Uterus (tissue), 2 donors: ENCODE data around the gene EML6.

Experiments
- CTCF ChIP-seq, 4 experiments: fragments of 200-600 bp in 2 of 4; fragments of 450-650 bp in 2 of 4; sonication (generic) in 2 of 4; IDR thresholded peaks; one replicate each; pipeline ENCODE4 v1.5.1; 2016 to 2019; ENCODE audit warnings: antibody characterized with exemption in 4 of 4, mild to moderate bottlenecking in 2 of 4, moderate library complexity in 1 of 4
- POLR2A ChIP-seq, 2 donors: fragments of 450-650 bp; IDR thresholded peaks; one replicate each; pipeline ENCODE4 v1.6.1; 2016; ENCODE audit warnings: antibody characterized with exemption in 2 of 2, mild to moderate bottlenecking in 1 of 2, moderate library complexity in 1 of 2

DNA sequence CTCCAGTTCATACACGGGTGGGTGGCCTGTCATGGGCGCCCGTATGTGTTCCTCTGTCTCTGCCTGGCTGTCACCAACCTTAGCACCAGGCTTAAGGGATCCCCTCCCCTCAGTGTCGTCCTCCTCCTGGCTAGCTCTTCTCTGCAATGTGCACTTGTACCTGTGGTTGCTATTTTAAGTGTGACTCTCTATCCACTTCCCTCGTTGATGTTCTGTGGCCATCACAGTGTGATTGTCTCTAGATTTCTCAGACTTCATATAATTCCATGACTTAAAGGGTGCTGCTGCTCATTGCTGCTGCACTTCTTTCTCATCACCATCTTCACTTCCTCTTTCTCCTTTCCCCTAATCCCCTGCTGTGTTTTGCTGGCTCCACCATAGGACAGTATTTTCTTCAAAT lies 143.4 kb downstream of the EML6 start:
- TF ChIP-seq CTCF (IDR thresholded peaks at IDR 0.05) (no peak), POLR2A (IDR thresholded peaks at IDR 0.05) (no peak)
